Hepatocyte (in vitro differentiated cells): ENCODE measurements around the gene WDR74. TPM values are rescaled to one million over a fixed set of nuclear protein-coding genes. Genes with fewer than 3 reads are reported as not detected.

ENCODE experiments used
- DNase-seq: peaks from one replicate; pipeline ENCODE4 v3.0.0-alpha.2; 2016; ENCODE audit warnings: low spot score
- H2AFZ ChIP-seq: fragments of 200-600 bp; sonication (generic); 2 replicates; pipeline ENCODE4 v1.6.0; 2016; ENCODE audit warnings: antibody characterized with exemption, mild to moderate bottlenecking
- H3K27ac ChIP-seq: fragments of 200-600 bp; sonication (generic); 2 replicates; pipeline ENCODE4 v1.5.1; 2016; ENCODE audit warnings: mild to moderate bottlenecking
- H3K27me3 ChIP-seq: fragments of 200-600 bp; sonication (generic); 2 replicates; pipeline ENCODE4 v1.6.1; 2016
- H3K36me3 ChIP-seq: fragments of 200-600 bp; sonication (generic); replicated peaks from 2 replicates; pipeline ENCODE4 v1.5.1; 2016; ENCODE audit warnings: low read depth; ENCODE audit not compliant: insufficient read depth
- H3K4me1 ChIP-seq: fragments of 200-600 bp; sonication (generic); 2 replicates; pipeline ENCODE4 v1.5.1; 2016; ENCODE audit warnings: mild to moderate bottlenecking, moderate library complexity; ENCODE audit not compliant: insufficient read depth
- H3K4me2 ChIP-seq: fragments of 200-600 bp; sonication (generic); 2 replicates; pipeline ENCODE4 v1.6.0; 2016
- H3K4me3 ChIP-seq: fragments of 200-600 bp; sonication (generic); 2 replicates; pipeline ENCODE4 v1.5.1; 2016; ENCODE audit warnings: mild to moderate bottlenecking
- H3K79me2 ChIP-seq: fragments of 200-600 bp; sonication (generic); 2 replicates; pipeline ENCODE4 v1.6.0; 2017; ENCODE audit warnings: mild to moderate bottlenecking
- H3K9me2 ChIP-seq: fragments of 200-600 bp; sonication (generic); replicated peaks from 2 replicates; pipeline ENCODE4 v1.6.0; 2017; ENCODE audit warnings: mild to moderate bottlenecking; ENCODE audit not compliant: insufficient read depth
- H3K9me3 ChIP-seq: fragments of 200-600 bp; sonication (generic); 2 replicates; pipeline ENCODE4 v1.5.1; 2016; ENCODE audit warnings: low read depth, mild to moderate bottlenecking
- H4K20me1 ChIP-seq: fragments of 200-600 bp; sonication (generic); 2 replicates; pipeline ENCODE4 v1.6.0; 2016; ENCODE audit warnings: mild to moderate bottlenecking; ENCODE audit not compliant: insufficient read depth, poor library complexity, severe bottlenecking
- EZH2 ChIP-seq: fragments of 200-600 bp; sonication (generic); IDR thresholded peaks from 2 replicates; pipeline ENCODE4 v1.6.1; 2016; ENCODE audit warnings: antibody characterized with exemption, mild to moderate bottlenecking, borderline replicate concordance
- EZH2phosphoT487 ChIP-seq: fragments of 200-600 bp; sonication (generic); IDR thresholded peaks from one replicate; pipeline ENCODE4 v1.6.1; 2018; ENCODE audit warnings: antibody characterized with exemption, mild to moderate bottlenecking, low read depth, moderate library complexity; ENCODE audit not compliant: unreplicated experiment, severe bottlenecking
- WGBS: methylation state at CpG from one replicate; pipeline ENCODE4 v1.1.6; 2016; ENCODE audit warnings: low lambda C conversion rate; ENCODE audit errors: missing lambda C conversion rate; 5-methylcytosine and 5-hydroxymethylcytosine counted together
- polyA plus RNA-seq: library from polyadenylated mRNA; unstranded; fragments of >200 nt; fragmentation: Nextera tagmentation; extraction: Ambion mirVana; gene quantifications from 2 replicates; pipeline ENCODE4 v1.2.1, GENCODE V29; 2016
- total RNA-seq: library from RNA; depleted of rRNA; stranded (reverse); fragments of >200 nt; gene quantifications from 2 replicates; pipeline ENCODE4 v1.2.3, GENCODE V29; 2014
- TF ChIP-seq, protein P1 (sequence below): fragments of 200-600 bp; sonication (generic); IDR thresholded peaks from 2 replicates; pipeline ENCODE4 v1.5.1; 2016; ENCODE audit warnings: antibody characterized with exemption, mild to moderate bottlenecking; ENCODE audit not compliant: poor library complexity

Gene WDR74
- total and polyA plus RNA-seq, 2 experiments from 2014 or later: 30.9 to 34.1 TPM

DNA sequence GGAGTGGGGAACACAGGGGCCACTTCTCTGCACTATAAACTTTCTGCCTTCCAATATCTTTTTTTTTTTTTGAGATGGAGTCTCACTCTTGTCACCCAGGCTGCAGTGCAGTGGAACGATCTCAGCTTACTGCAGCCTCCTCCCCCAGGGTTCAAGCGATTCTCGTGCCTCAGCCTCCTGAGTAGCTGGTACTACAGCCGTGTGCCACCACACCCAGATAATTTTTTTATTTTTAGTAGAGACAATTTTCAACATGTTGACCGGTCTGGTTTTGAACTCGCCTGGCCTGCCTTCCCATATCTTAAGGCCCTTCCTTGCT is 43.0 kb upstream of the WDR74 start:
- no peak for TF ChIP-seq EZH2phosphoT487
- TF ChIP-seq, protein P1, sequence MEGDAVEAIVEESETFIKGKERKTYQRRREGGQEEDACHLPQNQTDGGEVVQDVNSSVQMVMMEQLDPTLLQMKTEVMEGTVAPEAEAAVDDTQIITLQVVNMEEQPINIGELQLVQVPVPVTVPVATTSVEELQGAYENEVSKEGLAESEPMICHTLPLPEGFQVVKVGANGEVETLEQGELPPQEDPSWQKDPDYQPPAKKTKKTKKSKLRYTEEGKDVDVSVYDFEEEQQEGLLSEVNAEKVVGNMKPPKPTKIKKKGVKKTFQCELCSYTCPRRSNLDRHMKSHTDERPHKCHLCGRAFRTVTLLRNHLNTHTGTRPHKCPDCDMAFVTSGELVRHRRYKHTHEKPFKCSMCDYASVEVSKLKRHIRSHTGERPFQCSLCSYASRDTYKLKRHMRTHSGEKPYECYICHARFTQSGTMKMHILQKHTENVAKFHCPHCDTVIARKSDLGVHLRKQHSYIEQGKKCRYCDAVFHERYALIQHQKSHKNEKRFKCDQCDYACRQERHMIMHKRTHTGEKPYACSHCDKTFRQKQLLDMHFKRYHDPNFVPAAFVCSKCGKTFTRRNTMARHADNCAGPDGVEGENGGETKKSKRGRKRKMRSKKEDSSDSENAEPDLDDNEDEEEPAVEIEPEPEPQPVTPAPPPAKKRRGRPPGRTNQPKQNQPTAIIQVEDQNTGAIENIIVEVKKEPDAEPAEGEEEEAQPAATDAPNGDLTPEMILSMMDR: no peak
- no peak for TF ChIP-seq EZH2
- Histone ChIP-seq H3K4me1 (peaks cover 43% of the 10 kb centered on the region), H4K20me1 (peaks cover 47% of the 10 kb centered on the region), H3K9me3 (no peaks in the 10 kb centered on the region), H3K9me2 (no peaks in the 10 kb centered on the region), H3K27ac (peak overlapping the region; percentile 100), H3K4me3 (peak overlapping the region; percentile 82), H2AFZ (no peak overlapping the region), H3K36me3 (no peaks in the 10 kb centered on the region), H3K4me2 (peak overlapping the region; percentile 85), H3K27me3 (no peaks in the 10 kb centered on the region), H3K79me2 (peaks cover 78% of the 10 kb centered on the region)
- WGBS: 30% methylated on average over 6 of the region's 6 CpGs
- no peak for DNase-seq

DNA sequence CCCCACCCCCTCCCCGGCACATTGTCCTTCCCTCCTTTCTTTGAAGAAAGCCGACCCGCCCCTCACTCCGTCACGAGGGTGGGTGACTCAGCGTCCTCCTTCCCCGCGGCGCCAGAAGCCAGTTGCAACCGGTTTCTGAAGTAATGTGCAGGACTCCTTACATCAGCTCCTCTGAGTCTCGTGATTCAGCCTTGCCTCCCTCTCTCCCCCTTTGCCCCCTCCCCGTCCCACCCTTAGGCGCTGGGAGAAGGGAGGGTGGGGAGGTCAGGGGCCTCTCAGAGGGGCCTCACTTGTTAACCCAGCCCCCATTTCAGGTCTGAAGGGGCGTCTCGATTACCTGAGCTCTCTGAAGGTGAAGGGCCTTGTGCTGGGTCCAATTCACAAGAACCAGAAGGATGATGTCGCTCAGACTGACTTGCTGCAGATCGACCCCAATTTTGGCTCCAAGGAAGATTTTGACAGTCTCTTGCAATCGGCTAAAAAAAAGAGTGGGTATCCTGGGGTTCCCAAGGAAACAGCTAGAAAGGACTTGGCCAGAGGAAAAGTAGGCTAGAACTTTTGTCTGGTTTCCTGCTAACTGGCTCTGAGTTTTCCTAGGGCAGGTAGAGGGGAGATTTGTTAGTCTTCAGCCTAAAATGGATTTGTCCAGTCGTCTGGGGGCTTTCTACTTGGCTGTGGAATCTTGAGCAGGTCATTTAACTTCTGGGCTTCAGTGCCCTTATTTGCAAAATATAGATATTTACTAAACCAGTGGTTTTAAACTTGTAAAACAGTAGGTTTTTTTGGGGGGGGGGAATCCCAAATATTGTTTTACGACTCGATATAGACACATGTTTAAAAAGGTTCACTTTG is 42.4 kb upstream of the WDR74 start:
- Histone ChIP-seq H3K4me1 (peaks cover 43% of the 10 kb centered on the region), H3K4me2 (peak overlapping the region; percentile 85), H3K9me2 (no peaks in the 10 kb centered on the region), H3K27ac (peak overlapping the region; percentile 100), H3K36me3 (no peaks in the 10 kb centered on the region), H3K4me3 (peak overlapping the region; percentile 82), H2AFZ (no peak overlapping the region), H3K27me3 (no peaks in the 10 kb centered on the region), H4K20me1 (peaks cover 41% of the 10 kb centered on the region), H3K9me3 (no peaks in the 10 kb centered on the region), H3K79me2 (peaks cover 72% of the 10 kb centered on the region)
- no peak for TF ChIP-seq EZH2phosphoT487
- TF ChIP-seq EZH2: no peak
- TF ChIP-seq, protein P1: no peak
- peak; percentile 98 for DNase-seq
- 9% methylated on average over 9 of the region's 21 CpGs for WGBS

DNA sequence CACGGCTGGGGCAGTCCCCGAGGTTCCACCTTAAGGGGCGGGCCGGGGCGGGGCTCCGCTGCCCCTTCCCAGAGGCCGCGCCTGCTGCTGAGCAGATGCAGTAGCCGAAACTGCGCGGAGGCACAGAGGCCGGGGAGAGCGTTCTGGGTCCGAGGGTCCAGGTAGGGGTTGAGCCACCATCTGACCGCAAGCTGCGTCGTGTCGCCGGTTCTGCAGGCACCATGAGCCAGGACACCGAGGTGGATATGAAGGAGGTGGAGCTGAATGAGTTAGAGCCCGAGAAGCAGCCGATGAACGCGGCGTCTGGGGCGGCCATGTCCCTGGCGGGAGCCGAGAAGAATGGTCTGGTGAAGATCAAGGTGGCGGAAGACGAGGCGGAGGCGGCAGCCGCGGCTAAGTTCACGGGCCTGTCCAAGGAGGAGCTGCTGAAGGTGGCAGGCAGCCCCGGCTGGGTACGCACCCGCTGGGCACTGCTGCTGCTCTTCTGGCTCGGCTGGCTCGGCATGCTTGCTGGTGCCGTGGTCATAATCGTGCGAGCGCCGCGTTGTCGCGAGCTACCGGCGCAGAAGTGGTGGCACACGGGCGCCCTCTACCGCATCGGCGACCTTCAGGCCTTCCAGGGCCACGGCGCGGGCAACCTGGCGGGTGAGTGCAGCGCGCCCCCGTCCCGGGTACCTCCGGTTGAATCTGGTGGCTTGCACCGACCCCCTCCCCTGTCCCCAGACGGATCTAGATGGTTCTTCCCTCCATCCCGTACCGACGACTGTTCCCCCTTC is 41.6 kb upstream of the WDR74 start, which contains the start of gene SLC3A2:
Gene SLC3A2 (plus strand): TSS at position 94 of the 776 bp plus-strand sequence. CDS start 128 bp downstream, at position 222.
- Histone ChIP-seq H3K27me3 (no peaks in the 10 kb centered on the region), H3K9me3 (no peaks in the 10 kb centered on the region), H4K20me1 (peaks cover 33% of the 10 kb centered on the region), H3K36me3 (no peaks in the 10 kb centered on the region), H3K9me2 (no peaks in the 10 kb centered on the region), H3K27ac (peak within 1 kb of the TSS; percentile 100), H2AFZ (peak within 1 kb of the TSS; percentile 7), H3K79me2 (peaks cover 66% of the 10 kb centered on the region), H3K4me3 (peak within 1 kb of the TSS; percentile 82), H3K4me1 (peaks cover 43% of the 10 kb centered on the region), H3K4me2 (peak within 1 kb of the TSS; percentile 91)
- TF ChIP-seq EZH2 (no peak), EZH2phosphoT487 (no peak)
- TF ChIP-seq, protein P1: peak; percentile 77
- 1% methylated on average over 56 of the region's 69 CpGs for WGBS
- DNase-seq: peak; percentile 96
